ENCODE data around the gene TXNDC12. TPM values are rescaled to one million over a fixed set of nuclear protein-coding genes. Genes with fewer than 3 reads are reported as not detected.
"Not testable (repeated sequence)": the region's sequence is repeated elsewhere in the genome, so short reads cannot be mapped to it uniquely, and the experiment has no call there.

The TXNDC12 gene
- total RNA-seq, 6 experiments from 2014 or later, result 26.8 to 40.8 (median 32.0) TPM

GRCh38 chr1:52022133-52022532 lies 32.9 kb downstream of the TXNDC12 start:
- DNase-seq, result no peak
- Histone ChIP-seq H3K27me3 (no peaks in the 10 kb centered on the region), H3K4me1 (no peaks in the 10 kb centered on the region), H3K4me3 (no peak overlapping the region), H3K9me3 (no peaks in the 10 kb centered on the region), H3K27ac (no peak overlapping the region), H3K36me3 (peaks cover 0 to 51% (median 17%) of the 10 kb centered on the region in 4 donors)
- no peak for ATAC-seq
- WGBS (ENCODE audit: insufficient coverage, low coverage, low lambda C conversion rate, missing lambda C conversion rate), result 90% methylated on average over 2 of the region's 2 CpGs
- TF ChIP-seq POLR2A (IDR thresholded peaks at IDR 0.05), result no peak
- TF ChIP-seq CTCF (IDR thresholded peaks at IDR 0.05), result no peak
- intact Hi-C loops (cut with DNase I), result no loop called here

GRCh38 chr1:52008071-52008809 lies 46.8 kb downstream of the TXNDC12 start:
- Histone ChIP-seq H3K4me1 (peaks cover 0 to 2% (median 0%) of the 10 kb centered on the region in 4 donors), H3K4me3 (no peak overlapping the region), H3K27me3 (no peaks in the 10 kb centered on the region), H3K27ac (no peak overlapping the region), H3K36me3 (no peaks in the 10 kb centered on the region), H3K9me3 (no peaks in the 10 kb centered on the region)
- no peak for DNase-seq
- WGBS (ENCODE audit: insufficient coverage, low coverage, low lambda C conversion rate, missing lambda C conversion rate), result 84% methylated on average over 7 of the region's 7 CpGs
- intact Hi-C loops (cut with DNase I), result no loop called here
- ATAC-seq, result no peak
- no peak for TF ChIP-seq CTCF (IDR thresholded peaks at IDR 0.05)
- no peak for TF ChIP-seq POLR2A (IDR thresholded peaks at IDR 0.05)

GRCh38 chr1:52007215-52008002 lies 47.6 kb downstream of the TXNDC12 start:
- ATAC-seq (no peak), DNase-seq (no peak)
- Histone ChIP-seq H3K27ac (no peak overlapping the region), H3K27me3 (no peaks in the 10 kb centered on the region), H3K4me1 (peaks cover 0 to 2% (median 0%) of the 10 kb centered on the region in 4 donors), H3K36me3 (no peaks in the 10 kb centered on the region), H3K9me3 (no peaks in the 10 kb centered on the region), H3K4me3 (no peak overlapping the region)
- WGBS (ENCODE audit: insufficient coverage, low coverage, low lambda C conversion rate, missing lambda C conversion rate), result 27% methylated on average over 5 of the region's 5 CpGs
- TF ChIP-seq POLR2A (IDR thresholded peaks at IDR 0.05) (no peak), CTCF (IDR thresholded peaks at IDR 0.05) (no peak)
- intact Hi-C loops (cut with DNase I), result no loop called here

GRCh38 chr1:52006081-52006553 lies 48.9 kb downstream of the TXNDC12 start:
- H3K36me3 ChIP-seq; H3K4me1 ChIP-seq; H3K27ac ChIP-seq; H3K27me3 ChIP-seq; ATAC-seq; H3K9me3 ChIP-seq; intact Hi-C loops (cut with DNase I); DNase-seq; H3K4me3 ChIP-seq: not testable (repeated sequence)
- WGBS (ENCODE audit: insufficient coverage, low coverage, low lambda C conversion rate, missing lambda C conversion rate), result 54% methylated on average over 4 of the region's 5 CpGs

- H3K36me3 ChIP-seq; H3K4me3 ChIP-seq; ATAC-seq; intact Hi-C loops (cut with DNase I); H3K9me3 ChIP-seq; DNase-seq; H3K27me3 ChIP-seq; H3K27ac ChIP-seq; H3K4me1 ChIP-seq: not testable (repeated sequence)
- WGBS (ENCODE audit: insufficient coverage, low coverage, low lambda C conversion rate, missing lambda C conversion rate), result 57% methylated on average over 3 of the region's 3 CpGs
Measured at GRCh38 chr1:52005548-52005947, 49.4 kb downstream of the TXNDC12 start.

Measured in right lobe of liver (tissue), 6 donors.